Spleen (tissue), 11 donors: ENCODE data around the gene ADGRA1. TPM values are rescaled to one million over a fixed set of nuclear protein-coding genes. Genes with fewer than 3 reads are reported as not detected.

ENCODE experiments used
- DNase-seq: peaks from one replicate; pipeline ENCODE4 v3.0.0-alpha.2; 2020
- H3K27ac ChIP-seq, 8 donors: fragments of 200-600 bp; sonication (generic) in 7 of 8; 1 replicate in 4 of 8; 2 replicates in 4 of 8; pipeline versions ENCODE4 v1.5.0 to v1.8.0; 2016 to 2021; ENCODE audit warnings: inconsistent platforms in 4 of 8, mild to moderate bottlenecking in 4 of 8, moderate library complexity in 1 of 8
- H3K27me3 ChIP-seq, 7 donors: fragments of 200-600 bp; sonication (generic) in 6 of 7; replicated peaks in 1 of 7; 1 replicate in 4 of 7; 2 replicates in 3 of 7; pipeline versions ENCODE4 v1.5.0 to v1.8.0; 2016 to 2021; ENCODE audit warnings: inconsistent platforms in 3 of 7, mild to moderate bottlenecking in 1 of 7
- H3K36me3 ChIP-seq, 6 donors: fragments of 200-600 bp; sonication (generic) in 5 of 6; 1 replicate in 4 of 6; 2 replicates in 2 of 6; pipeline versions ENCODE4 v1.5.0 to v1.8.0; 2016 to 2021; ENCODE audit warnings: inconsistent platforms in 2 of 6
- H3K4me1 ChIP-seq, 6 donors: fragments of 200-600 bp; sonication (generic) in 5 of 6; 1 replicate in 3 of 6; 2 replicates in 3 of 6; pipeline versions ENCODE4 v1.5.0 to v1.8.0; 2016 to 2021; ENCODE audit warnings: inconsistent platforms in 3 of 6
- H3K4me3 ChIP-seq, 8 donors: fragments of 200-600 bp; sonication (generic) in 7 of 8; 1 replicate in 4 of 8; 2 replicates in 4 of 8; pipeline versions ENCODE4 v1.5.0 to v1.8.0; 2016 to 2021; ENCODE audit warnings: inconsistent platforms in 4 of 8, mild to moderate bottlenecking in 4 of 8, moderate library complexity in 2 of 8
- H3K9me3 ChIP-seq, 8 donors: fragments of 200-600 bp; sonication (generic) in 7 of 8; 1 replicate in 4 of 8; 2 replicates in 4 of 8; pipeline versions ENCODE4 v1.5.0 to v1.8.0; 2016 to 2021; ENCODE audit warnings: inconsistent platforms in 4 of 8
- CTCF ChIP-seq, 11 experiments: fragments of 200-600 bp in 7 of 11; fragments of 450-650 bp in 4 of 11; sonication (generic) in 4 of 11; IDR thresholded peaks in 8 of 11; conservative IDR thresholded peaks in 3 of 11; 1 replicate in 7 of 11; 2 replicates in 4 of 11; pipeline versions ENCODE4 v1.4.0 to v1.8.0; 2016 to 2021; ENCODE audit warnings: antibody characterized with exemption in 11 of 11, inconsistent platforms in 4 of 11, mild to moderate bottlenecking in 1 of 11
- POLR2A ChIP-seq, 3 donors: fragments of 450-650 bp; IDR thresholded peaks; one replicate each; pipeline ENCODE4 v1.5.1; 2017; ENCODE audit warnings: antibody characterized with exemption in 3 of 3, mild to moderate bottlenecking in 1 of 3
- POLR2AphosphoS5 ChIP-seq, 3 donors: sonication (generic); formaldehyde crosslinking; IDR thresholded peaks; one replicate each; pipeline ENCODE4 v1.5.1; 2017; ENCODE audit warnings: antibody characterized with exemption in 3 of 3
- WGBS, 5 donors: extraction: QIAGEN DNeasy Blood & Tissue Kit in 3 of 5; methylation state at CpG; one replicate each; pipeline versions ENCODE4 v1.1.5 to v1.1.7; 2013 to 2018; 5-methylcytosine and 5-hydroxymethylcytosine counted together
- intact Hi-C: fragments of 100-400 bp; cut with DNase I; formaldehyde crosslinking; loops from one replicate; pipeline ENCODE4 v1.15.0; 2023; ENCODE audit warnings: low total_unique reads
- polyA plus RNA-seq, 3 donors: library from polyadenylated mRNA; stranded (reverse); fragments of 200-250 nt; gene quantifications; one replicate each; pipeline ENCODE4 v1.2.1, GENCODE V29; 2013
- total RNA-seq, 7 donors: library from RNA; depleted of rRNA in 3 of 7; stranded (reverse); fragments of >200 nt in 3 of 7; fragmentation: NEBNext Ultra II Directional in 4 of 7; extraction: Animal tissue kit (Norgen Biotek cat#: 25700) in 4 of 7; gene quantifications; one replicate each; pipeline versions ENCODE4 v1.1.0 to v1.2.1, GENCODE V29; 2016 to 2021
- donor health status: healthy with polysubstance abuse.
- donor health status: DM: no; HTN: no; CAD: no; lungs with moderate emphysema.
- donor health status: DM: no; HTN: no; CAD: no.
- donor health status: Bipolar disorder and iron deficiency.
- donor health status: healthy.
- donor health status: DM: no; HTN: no; CAD: no.
- donor health status: DM: yes; HTN: yes; CAD: no.

Gene ADGRA1
- total and polyA plus RNA-seq, 10 donors = 0.02 to 0.34 (median 0.19) TPM; not detected in 6

GRCh38 chr10:133040198-133040597 is 47.5 kb upstream of the ADGRA1 start:
- H3K4me1 ChIP-seq = no peaks in the 10 kb centered on the region
- H3K27me3 ChIP-seq = peaks cover 0 to 56% (median 8%) of the 10 kb centered on the region in 7 donors
- H3K4me3 ChIP-seq = no peak overlapping the region
- no peaks in the 10 kb centered on the region for H3K9me3 ChIP-seq
- intact Hi-C loops = no loop called here
- TF ChIP-seq POLR2A (IDR thresholded peaks at IDR 0.05) (no peak), POLR2AphosphoS5 (IDR thresholded peaks at IDR 0.05) (no peak), CTCF (IDR thresholded peaks at IDR 0.05 in 8 of 11, conservative IDR thresholded peaks at IDR 0.05 in 3 of 11) (no peak)
- H3K27ac ChIP-seq = no peak overlapping the region
- H3K36me3 ChIP-seq = no peaks in the 10 kb centered on the region
- DNase-seq = no peak
- 73 to 87% (median 78%) methylated on average over 3 to 13 of the region's 13 CpGs for WGBS, 5 donors

GRCh38 chr10:133041101-133041500 is 46.6 kb upstream of the ADGRA1 start:
- Histone ChIP-seq H3K36me3 (no peaks in the 10 kb centered on the region), H3K27ac (no peak overlapping the region), H3K27me3 (peaks cover 0 to 53% (median 8%) of the 10 kb centered on the region in 7 donors), H3K9me3 (no peaks in the 10 kb centered on the region), H3K4me1 (no peaks in the 10 kb centered on the region), H3K4me3 (no peak overlapping the region)
- 75 to 86% (median 82%) methylated on average over 10 to 12 of the region's 12 CpGs for WGBS, 5 donors
- intact Hi-C loops = no loop called here
- DNase-seq = no peak
- TF ChIP-seq CTCF (IDR thresholded peaks at IDR 0.05 in 8 of 11, conservative IDR thresholded peaks at IDR 0.05 in 3 of 11) (no peak), POLR2A (IDR thresholded peaks at IDR 0.05) (no peak), POLR2AphosphoS5 (IDR thresholded peaks at IDR 0.05) (no peak)

GRCh38 chr10:133042061-133042460 is 45.7 kb upstream of the ADGRA1 start:
- Histone ChIP-seq H3K27me3 (peaks cover 0 to 57% (median 8%) of the 10 kb centered on the region in 7 donors), H3K9me3 (no peaks in the 10 kb centered on the region), H3K4me1 (no peaks in the 10 kb centered on the region), H3K27ac (no peak overlapping the region), H3K36me3 (no peaks in the 10 kb centered on the region), H3K4me3 (no peak overlapping the region)
- intact Hi-C loops = no loop called here
- no peak for DNase-seq
- no peak for TF ChIP-seq POLR2A (IDR thresholded peaks at IDR 0.05)
- TF ChIP-seq CTCF (IDR thresholded peaks at IDR 0.05 in 8 of 11, conservative IDR thresholded peaks at IDR 0.05 in 3 of 11) = no peak
- TF ChIP-seq POLR2AphosphoS5 (IDR thresholded peaks at IDR 0.05) = no peak
- WGBS, 5 donors = 88 to 93% (median 91%) methylated on average over 13 to 17 of the region's 17 CpGs

- Histone ChIP-seq H3K4me3 (no peak overlapping the region), H3K27ac (no peak overlapping the region), H3K9me3 (no peaks in the 10 kb centered on the region), H3K27me3 (peaks cover 0 to 64% (median 8%) of the 10 kb centered on the region in 7 donors), H3K36me3 (no peaks in the 10 kb centered on the region), H3K4me1 (no peaks in the 10 kb centered on the region)
- DNase-seq = no peak
- TF ChIP-seq POLR2A (IDR thresholded peaks at IDR 0.05) = no peak
- TF ChIP-seq POLR2AphosphoS5 (IDR thresholded peaks at IDR 0.05) = no peak
- no peak for TF ChIP-seq CTCF (IDR thresholded peaks at IDR 0.05 in 8 of 11, conservative IDR thresholded peaks at IDR 0.05 in 3 of 11)
- WGBS, 5 donors = 85 to 91% (median 88%) methylated on average over 16 to 18 of the region's 18 CpGs
- intact Hi-C loops = no loop called here
Observed at GRCh38 chr10:133042816-133043215, 44.9 kb upstream of the ADGRA1 start.
